Measurements from ENCODE around the gene CLEC10A. TPM values are rescaled to one million over a fixed set of nuclear protein-coding genes. Genes with fewer than 3 reads are reported as not detected.

The CLEC10A gene
- total RNA-seq, 1 experiment from 2014 or later = not detected

GRCh38 chr17:7080456-7081041 is 498 bp upstream of the CLEC10A start:
- no peak for ATAC-seq
- H3K27me3 ChIP-seq (ENCODE audit: control insufficient read depth, insufficient read depth, low read length) = no peaks in the 10 kb centered on the region
- ChIA-PET CTCF (no interaction called here), POLR2A (interaction anchor here (0.6 kb wide), 2 partner anchors 9 to 14 kb away, joined by 4 to 5 read pairs; no protein-coding TSS in a partner anchor)
- DNase-seq (ENCODE audit: low read depth, low spot score) = no peak
- H3K27ac ChIP-seq (ENCODE audit: low read length) = no peak overlapping the region
- BruUV-seq (replicated peaks) = no TSS peak
- H3K4me3 ChIP-seq (ENCODE audit: low read depth in 2 of 2, low read length in 2 of 2) = no peak overlapping the region
- no peaks in the 10 kb centered on the region for H3K36me3 ChIP-seq (ENCODE audit: control insufficient read depth, insufficient read depth, low read length)
- TF ChIP-seq POLR2AphosphoS5 (IDR thresholded peaks at IDR 0.05; ENCODE audit: low read depth, low read length) = no peak
- no peak for TF ChIP-seq TCF7L2 (IDR thresholded peaks at IDR 0.05; ENCODE audit: low read depth, low read length)
- TF ChIP-seq, protein P1, sequence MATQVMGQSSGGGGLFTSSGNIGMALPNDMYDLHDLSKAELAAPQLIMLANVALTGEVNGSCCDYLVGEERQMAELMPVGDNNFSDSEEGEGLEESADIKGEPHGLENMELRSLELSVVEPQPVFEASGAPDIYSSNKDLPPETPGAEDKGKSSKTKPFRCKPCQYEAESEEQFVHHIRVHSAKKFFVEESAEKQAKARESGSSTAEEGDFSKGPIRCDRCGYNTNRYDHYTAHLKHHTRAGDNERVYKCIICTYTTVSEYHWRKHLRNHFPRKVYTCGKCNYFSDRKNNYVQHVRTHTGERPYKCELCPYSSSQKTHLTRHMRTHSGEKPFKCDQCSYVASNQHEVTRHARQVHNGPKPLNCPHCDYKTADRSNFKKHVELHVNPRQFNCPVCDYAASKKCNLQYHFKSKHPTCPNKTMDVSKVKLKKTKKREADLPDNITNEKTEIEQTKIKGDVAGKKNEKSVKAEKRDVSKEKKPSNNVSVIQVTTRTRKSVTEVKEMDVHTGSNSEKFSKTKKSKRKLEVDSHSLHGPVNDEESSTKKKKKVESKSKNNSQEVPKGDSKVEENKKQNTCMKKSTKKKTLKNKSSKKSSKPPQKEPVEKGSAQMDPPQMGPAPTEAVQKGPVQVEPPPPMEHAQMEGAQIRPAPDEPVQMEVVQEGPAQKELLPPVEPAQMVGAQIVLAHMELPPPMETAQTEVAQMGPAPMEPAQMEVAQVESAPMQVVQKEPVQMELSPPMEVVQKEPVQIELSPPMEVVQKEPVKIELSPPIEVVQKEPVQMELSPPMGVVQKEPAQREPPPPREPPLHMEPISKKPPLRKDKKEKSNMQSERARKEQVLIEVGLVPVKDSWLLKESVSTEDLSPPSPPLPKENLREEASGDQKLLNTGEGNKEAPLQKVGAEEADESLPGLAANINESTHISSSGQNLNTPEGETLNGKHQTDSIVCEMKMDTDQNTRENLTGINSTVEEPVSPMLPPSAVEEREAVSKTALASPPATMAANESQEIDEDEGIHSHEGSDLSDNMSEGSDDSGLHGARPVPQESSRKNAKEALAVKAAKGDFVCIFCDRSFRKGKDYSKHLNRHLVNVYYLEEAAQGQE (IDR thresholded peaks at IDR 0.05; ENCODE audit: insufficient read depth in 1 of 2, low read depth in 2 of 2, low read length in 1 of 2) = no peak
- no peak for TF ChIP-seq CTCF (IDR thresholded peaks at IDR 0.05)
- no peak for TF ChIP-seq SIN3A (IDR thresholded peaks at IDR 0.05; ENCODE audit: borderline replicate concordance, insufficient read depth, low read depth, low read length)
- intact Hi-C loops (cut with micrococcal nuclease; ENCODE audit: unreplicated experiment) = no loop called here
- H3K9me3 ChIP-seq (ENCODE audit: control insufficient read depth, insufficient read depth, low read depth, low read length) = no peaks in the 10 kb centered on the region
- no peaks in the 10 kb centered on the region for H3K4me1 ChIP-seq (ENCODE audit: control insufficient read depth, insufficient read depth, low read length)
- in situ Hi-C loops (cut with HindIII; ENCODE audit: low pct_unique_long_range_greater_than_20kb, low sequenced_read_pairs) = no loop called here

- no peak for TF ChIP-seq TCF7L2 (IDR thresholded peaks at IDR 0.05; ENCODE audit: low read depth, low read length)
- no peak for TF ChIP-seq SIN3A (IDR thresholded peaks at IDR 0.05; ENCODE audit: borderline replicate concordance, insufficient read depth, low read depth, low read length)
- ChIA-PET POLR2A (interaction anchor here (0.6 kb wide), 1 partner anchor 9 kb away, joined by 3 read pairs; no protein-coding TSS in a partner anchor), CTCF (no interaction called here)
- DNase-seq (ENCODE audit: low read depth, low spot score) (no peak), ATAC-seq (no peak)
- Histone ChIP-seq H3K4me3 (ENCODE audit: low read depth in 2 of 2, low read length in 2 of 2) (no peak overlapping the region), H3K27me3 (ENCODE audit: control insufficient read depth, insufficient read depth, low read length) (no peaks in the 10 kb centered on the region), H3K27ac (ENCODE audit: low read length) (no peak overlapping the region), H3K36me3 (ENCODE audit: control insufficient read depth, insufficient read depth, low read length) (no peaks in the 10 kb centered on the region), H3K4me1 (ENCODE audit: control insufficient read depth, insufficient read depth, low read length) (no peaks in the 10 kb centered on the region), H3K9me3 (ENCODE audit: control insufficient read depth, insufficient read depth, low read depth, low read length) (no peaks in the 10 kb centered on the region)
- in situ Hi-C loops (cut with HindIII; ENCODE audit: low pct_unique_long_range_greater_than_20kb, low sequenced_read_pairs) (no loop called here), intact Hi-C loops (cut with micrococcal nuclease; ENCODE audit: unreplicated experiment) (no loop called here)
- no TSS peak for BruUV-seq (replicated peaks)
Measured at GRCh38 chr17:7078711-7079110, 1.3 kb downstream of the CLEC10A start.

- BruUV-seq (replicated peaks) = no TSS peak
- Histone ChIP-seq H3K4me3 (ENCODE audit: low read depth in 2 of 2, low read length in 2 of 2) (no peak overlapping the region), H3K27me3 (ENCODE audit: control insufficient read depth, insufficient read depth, low read length) (no peaks in the 10 kb centered on the region), H3K36me3 (ENCODE audit: control insufficient read depth, insufficient read depth, low read length) (no peaks in the 10 kb centered on the region), H3K4me1 (ENCODE audit: control insufficient read depth, insufficient read depth, low read length) (no peaks in the 10 kb centered on the region), H3K9me3 (ENCODE audit: control insufficient read depth, insufficient read depth, low read depth, low read length) (no peaks in the 10 kb centered on the region), H3K27ac (ENCODE audit: low read length) (no peak overlapping the region)
- no peak for DNase-seq (ENCODE audit: low read depth, low spot score)
- TF ChIP-seq TCF7L2 (IDR thresholded peaks at IDR 0.05; ENCODE audit: low read depth, low read length) (no peak), POLR2AphosphoS5 (IDR thresholded peaks at IDR 0.05; ENCODE audit: low read depth, low read length) (no peak), SIN3A (IDR thresholded peaks at IDR 0.05; ENCODE audit: borderline replicate concordance, insufficient read depth, low read depth, low read length) (no peak), CTCF (IDR thresholded peaks at IDR 0.05) (no peak)
- TF ChIP-seq, protein P1 (IDR thresholded peaks at IDR 0.05; ENCODE audit: insufficient read depth in 1 of 2, low read depth in 2 of 2, low read length in 1 of 2) = no peak
- intact Hi-C loops (cut with micrococcal nuclease; ENCODE audit: unreplicated experiment) (no loop called here), in situ Hi-C loops (cut with HindIII; ENCODE audit: low pct_unique_long_range_greater_than_20kb, low sequenced_read_pairs) (no loop called here)
- no peak for ATAC-seq
- ChIA-PET CTCF (no interaction called here), POLR2A (interaction anchor here (0.6 kb wide), 1 partner anchor 10 kb away, joined by 4 read pairs; no protein-coding TSS in a partner anchor)
Measured at GRCh38 chr17:7077911-7078546, 2.0 kb downstream of the CLEC10A start.
